GM12892 (cell line): ENCODE measurements around the gene GHDC.
"Not testable (repeated sequence)": the region's sequence is repeated elsewhere in the genome, so short reads cannot be mapped to it uniquely, and the experiment has no call there.

Experiments
- DNase-seq: peaks from one replicate; pipeline ENCODE4 v3.0.0; 2011; ENCODE audit not compliant: insufficient read length
- FAIRE-seq: peaks from 2 replicates; lab custom pipeline; 2011; peaks lifted over from hg19 to GRCh38; lab: Jason Lieb, UNC
- POLR2A ChIP-seq: IDR thresholded peaks from 2 replicates; pipeline ENCODE4 v1.6.1; 2011; ENCODE audit warnings: low read depth, low read length, control low read depth
- POLR2AphosphoS5 ChIP-seq: IDR thresholded peaks from 2 replicates; pipeline ENCODE4 v1.6.1; 2011; ENCODE audit warnings: low read depth, low read length, control low read depth
- TAF1 ChIP-seq: IDR thresholded peaks from 2 replicates; pipeline ENCODE4 v1.6.1; 2011; ENCODE audit warnings: low read depth, mild to moderate bottlenecking, control low read depth, low read length, borderline replicate concordance

The GHDC gene

GRCh38 chr17:42188749-42189650 lies 5.3 kb downstream of the GHDC start:
- DNase-seq, result no peak
- no peak for TF ChIP-seq POLR2AphosphoS5
- no peak for TF ChIP-seq POLR2A
- no peak for TF ChIP-seq TAF1
- no peak for FAIRE-seq

DNA sequence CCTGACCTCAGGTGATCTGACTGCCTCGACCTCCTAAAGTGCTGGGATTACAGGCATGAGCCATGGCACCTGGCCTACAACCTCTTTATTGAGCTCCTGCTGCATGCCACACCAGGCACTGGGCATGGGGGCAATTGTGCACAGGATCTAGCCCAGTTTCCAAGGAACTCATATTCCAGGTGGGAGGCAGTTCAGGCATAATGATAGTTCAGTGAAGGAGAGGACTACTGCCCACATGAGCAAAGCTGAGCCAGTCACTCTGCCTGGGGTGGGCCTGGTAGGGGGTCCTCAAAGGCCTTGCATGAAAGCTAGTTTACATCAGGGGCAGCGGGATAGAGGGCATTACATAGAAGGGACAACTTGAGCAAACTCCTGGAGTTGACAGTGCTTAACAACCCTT lies 6.5 kb downstream of the GHDC start:
- no peak for FAIRE-seq
- TF ChIP-seq POLR2A (no peak), POLR2AphosphoS5 (no peak), TAF1 (no peak)
- DNase-seq, result no peak

DNA sequence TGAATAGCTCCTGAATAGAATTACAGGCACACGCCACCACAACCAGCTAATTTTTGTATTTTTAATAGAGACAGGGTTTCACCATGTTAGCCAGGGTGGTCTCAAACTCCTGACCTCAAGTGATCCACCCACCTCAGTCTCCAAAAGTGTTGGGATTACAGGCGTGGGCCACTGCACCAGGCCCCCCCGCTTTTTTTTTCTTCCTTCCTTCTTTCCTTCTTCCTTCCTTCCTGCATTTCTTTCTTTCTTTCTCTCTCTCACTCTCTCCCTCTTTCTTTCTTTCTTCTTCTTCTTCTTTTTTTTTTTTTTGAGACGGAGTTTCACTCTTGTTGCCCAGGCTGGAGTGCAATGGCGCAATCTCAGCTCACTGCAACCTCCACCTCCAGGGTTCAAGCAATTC lies 8.1 kb downstream of the GHDC start:
- not testable (repeated sequence) for DNase-seq, FAIRE-seq

DNA sequence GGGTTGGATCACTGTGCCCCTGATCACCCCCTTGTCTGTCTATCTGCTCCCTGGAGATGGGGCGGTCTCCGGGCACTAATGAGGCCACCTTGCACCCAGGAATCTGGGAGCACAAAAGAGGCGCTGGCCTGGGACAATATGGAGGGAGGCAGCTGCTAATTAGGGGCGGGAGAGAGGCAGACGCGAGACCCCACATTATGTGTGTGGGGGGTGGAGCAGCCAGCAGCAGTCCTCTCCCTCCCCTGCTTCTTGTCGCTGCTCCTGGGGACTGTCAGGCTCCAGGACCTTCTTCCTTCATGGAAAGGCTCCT lies 8.7 kb downstream of the GHDC start:
- DNase-seq (no peak), FAIRE-seq (no peak)
- no peak for TF ChIP-seq POLR2AphosphoS5
- TF ChIP-seq POLR2A, result no peak
- no peak for TF ChIP-seq TAF1

DNA sequence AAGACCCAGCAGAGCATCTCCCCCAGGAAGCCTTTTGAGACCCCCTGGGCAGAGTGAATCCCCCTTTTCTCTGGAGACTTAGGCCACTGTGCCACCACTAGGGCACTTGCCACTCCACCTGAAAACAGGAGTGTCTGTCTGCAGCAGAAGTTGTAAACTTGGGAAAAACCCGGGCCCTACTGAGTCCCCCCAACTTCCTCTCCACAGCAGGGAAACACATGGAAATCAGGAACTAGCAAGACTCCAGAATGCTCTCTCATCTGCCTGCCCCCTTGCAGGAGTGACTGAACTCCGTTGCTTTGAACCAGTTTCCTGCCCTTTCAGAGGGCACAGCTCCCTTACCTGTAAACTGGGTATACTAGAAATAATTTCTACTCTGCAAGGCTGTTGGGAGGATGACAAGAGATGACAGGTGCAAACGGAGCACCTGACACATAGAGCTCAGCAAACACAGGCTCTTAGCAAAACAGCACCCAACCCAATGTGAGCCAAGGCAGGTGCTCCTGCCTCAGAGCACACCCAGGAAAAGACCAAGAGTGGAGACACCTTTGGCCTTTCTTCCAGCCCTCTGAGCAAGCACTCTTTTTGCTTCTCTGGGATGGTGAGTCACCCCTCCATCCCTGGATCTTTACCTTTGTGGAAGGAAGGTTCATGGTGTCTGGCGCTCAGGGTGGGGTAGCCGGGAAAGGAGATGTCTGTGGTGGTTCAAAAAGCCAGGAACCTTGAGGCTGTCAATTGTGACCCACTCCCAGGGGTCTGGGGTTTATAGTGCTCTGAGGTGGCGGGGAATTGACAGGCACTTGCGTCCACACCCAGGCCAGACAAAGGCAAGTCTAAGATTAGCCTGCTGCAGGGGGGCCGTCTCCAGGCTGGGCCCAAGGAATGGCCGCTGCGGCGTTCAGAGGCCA lies 9.3 kb downstream of the GHDC start, which contains the start of gene HCRT:
Gene HCRT (minus strand): TSS at position 740 of the 908 bp plus-strand sequence. CDS start 87 bp downstream, at position 653.
- no peak for TF ChIP-seq POLR2A
- TF ChIP-seq POLR2AphosphoS5, result no peak
- TF ChIP-seq TAF1, result no peak
- DNase-seq (no peak), FAIRE-seq (no peak)

DNA sequence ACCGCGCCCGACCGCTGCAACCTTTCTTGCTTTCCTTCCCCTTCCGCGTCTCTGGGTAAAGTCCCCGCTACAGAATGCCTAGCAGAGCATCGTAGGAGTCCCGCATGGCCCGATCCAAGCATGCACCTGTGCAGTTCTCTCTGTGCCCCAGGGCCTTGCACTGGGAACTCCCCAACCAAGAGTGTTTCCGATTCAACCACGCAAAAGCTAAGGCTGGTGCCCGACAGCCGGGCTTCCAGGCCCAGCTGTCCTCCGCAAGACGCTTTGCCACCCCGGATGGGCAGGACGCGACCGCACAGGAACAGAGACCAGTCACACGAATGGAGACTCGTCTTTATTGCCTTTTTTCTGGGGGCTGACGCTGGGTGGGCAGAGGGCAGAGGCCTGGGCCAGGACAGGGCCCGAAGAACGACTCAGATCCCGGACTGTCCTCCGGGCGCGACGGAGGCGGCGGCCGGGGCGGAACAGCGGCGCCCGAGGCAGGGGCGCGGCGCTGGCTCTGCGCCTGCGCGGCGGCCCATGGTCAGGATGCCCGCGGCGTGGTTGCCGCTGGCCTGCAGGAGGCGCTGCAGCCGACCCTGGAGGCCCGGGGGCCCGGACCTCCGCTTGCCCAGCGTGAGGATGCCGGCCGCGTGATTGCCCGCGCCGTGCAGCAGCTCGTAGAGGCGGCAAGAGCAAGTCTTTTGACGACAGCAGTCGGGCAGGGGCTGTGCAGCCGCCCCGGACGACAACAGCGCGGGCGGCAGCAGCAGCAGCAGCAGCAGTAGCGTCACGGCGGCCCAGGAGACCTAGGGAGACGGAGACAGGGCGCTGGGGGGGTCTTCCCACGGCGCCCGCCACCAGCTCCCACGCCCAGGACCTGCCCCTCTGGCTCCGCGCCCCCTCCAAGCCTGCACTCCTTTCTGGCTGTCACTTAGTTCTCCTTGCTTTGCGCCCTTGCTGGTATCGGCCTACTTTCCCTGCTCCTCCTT lies 10.3 kb downstream of the GHDC start:
- peak; percentile 98 for FAIRE-seq
- TF ChIP-seq POLR2AphosphoS5, result 0 out of 2 replicates have a peak, but pooled peaks have one; percentile 32
- 0 out of 2 replicates have a peak, but pooled peaks have one; percentile 22 for TF ChIP-seq TAF1
- peak; percentile 37; the same call in 1 of the 2 replicates for TF ChIP-seq POLR2A
- peak; percentile 94 for DNase-seq

GRCh38 chr17:42182927-42183734 lies 11.2 kb downstream of the GHDC start:
- DNase-seq (no peak), FAIRE-seq (no peak)
- TF ChIP-seq POLR2A (no peak), POLR2AphosphoS5 (no peak), TAF1 (no peak)

GRCh38 chr17:42181851-42182207 lies 12.5 kb downstream of the GHDC start:
- DNase-seq (no peak), FAIRE-seq (no peak)
- TF ChIP-seq TAF1 (no peak), POLR2A (no peak), POLR2AphosphoS5 (no peak)

- TF ChIP-seq POLR2A, result no peak
- DNase-seq (peak; percentile 95), FAIRE-seq (peak; percentile 99)
These were observed 13.1 kb downstream of the GHDC start, which contains the start of gene KCNH4 for GRCh38 chr17:42180922-42181850. Gene KCNH4 (minus strand): TSS chr17:42181142. CDS start chr17:42180945, 197 bp downstream.

GRCh38 chr17:42180411-42180921 lies 13.8 kb downstream of the GHDC start:
- no peak for DNase-seq
- TF ChIP-seq POLR2A (no peak), TAF1 (no peak), POLR2AphosphoS5 (no peak)

More at GRCh38 chr17:42180411-42180921, 13.8 kb downstream of the GHDC start:
- FAIRE-seq, result no peak
